ENCODE data around the gene PATJ. TPM values are rescaled to one million over a fixed set of nuclear protein-coding genes. Genes with fewer than 3 reads are reported as not detected.
A peak's percentile ranks its signal among the peaks of the same experiment; 100 is the strongest.
"Not testable (repeated sequence)": the region's sequence is repeated elsewhere in the genome, so short reads cannot be mapped to it uniquely, and the experiment has no call there.

PATJ gene
- total and polyA plus RNA-seq, 2 experiments from 2014 or later, result 35.3 to 68.4 TPM

GRCh38 chr1:61966450-61967225 lies 224.4 kb downstream of the PATJ start:
- 0 out of 2 replicates have a peak, but pooled peaks have one; percentile 3 for TF ChIP-seq CREB1 (CRISPR knock-in tag; IDR thresholded peaks at IDR 0.05; ENCODE audit: low read depth)
- TF ChIP-seq ZNF114 (CRISPR knock-in tag; IDR thresholded peaks at IDR 0.05), result peak; percentile 59; the same call in 1 of the 2 replicates
- H3K27ac ChIP-seq (ENCODE audit: low read depth), result peak overlapping the region; percentile 41; the same call in 1 of the 2 replicates
- not testable (repeated sequence) for H3K9me3 Mint-ChIP-seq; H3K4me2 ChIP-seq; H3K4me3 ChIP-seq; H3K4me1 Mint-ChIP-seq; H2AFZ ChIP-seq; H3K27me3 Mint-ChIP-seq (ENCODE audit: insufficient read depth, low read depth, poor library complexity); H3F3A ChIP-seq (replicated peaks; ENCODE audit: low read depth); H4K20me1 ChIP-seq (replicated peaks; ENCODE audit: insufficient read depth); H3K36me3 ChIP-seq (ENCODE audit: insufficient read depth); H3K4me3 Mint-ChIP-seq; H3K4me1 ChIP-seq (ENCODE audit: insufficient read depth); H3K79me2 ChIP-seq (replicated peaks; ENCODE audit: insufficient read depth); H3K27me3 ChIP-seq (ENCODE audit: insufficient read depth); H3K9me2 ChIP-seq (ENCODE audit: insufficient read depth)
- peak; percentile 29; the same call in 1 of the 3 replicates for ATAC-seq
- Mint-ChIP-seq H3K36me3 (ENCODE audit: low read depth) (peaks cover 26% of the 10 kb centered on the region; the same call in 2 of the 3 replicates), H3K27ac (peak overlapping the region; percentile 88)
- peak; percentile 43 for DNase-seq (ENCODE audit: low spot score)

- no peak overlapping the region for H3K4me2 ChIP-seq
- no peaks in the 10 kb centered on the region for H4K20me1 ChIP-seq (replicated peaks; ENCODE audit: insufficient read depth)
- Mint-ChIP-seq H3K4me3 (no peak overlapping the region), H3K27me3 (ENCODE audit: insufficient read depth, low read depth, poor library complexity) (no peaks in the 10 kb centered on the region), H3K4me1 (peaks cover 3% of the 10 kb centered on the region; the same call in 1 of the 3 replicates), H3K36me3 (ENCODE audit: low read depth) (peaks cover 26% of the 10 kb centered on the region; the same call in 2 of the 3 replicates), H3K9me3 (peaks cover 5% of the 10 kb centered on the region; the same call in 2 of the 3 replicates), H3K27ac (peak overlapping the region; percentile 56; the same call in 1 of the 2 replicates)
- H3K27me3 ChIP-seq (ENCODE audit: insufficient read depth), result no peaks in the 10 kb centered on the region
- 0 out of 2 replicates have a peak, but pooled peaks cover 7% of the 10 kb centered on the region for H3K4me1 ChIP-seq (ENCODE audit: insufficient read depth)
- H3K36me3 ChIP-seq (ENCODE audit: insufficient read depth), result no peaks in the 10 kb centered on the region
- DNase-seq (ENCODE audit: low spot score), result no peak
- no peaks in the 10 kb centered on the region for H3K79me2 ChIP-seq (replicated peaks; ENCODE audit: insufficient read depth)
- no peaks in the 10 kb centered on the region for H3F3A ChIP-seq (replicated peaks; ENCODE audit: low read depth)
- ATAC-seq, result no peak
- H3K4me3 ChIP-seq, result no peak overlapping the region
- no peak overlapping the region for H2AFZ ChIP-seq
- H3K9me2 ChIP-seq (ENCODE audit: insufficient read depth), result no peaks in the 10 kb centered on the region
- H3K27ac ChIP-seq (ENCODE audit: low read depth), result peak overlapping the region; percentile 41; the same call in 1 of the 2 replicates
- TF ChIP-seq REST (IDR thresholded peaks at IDR 0.05; ENCODE audit: unreplicated experiment) (no peak), ZNF331 (CRISPR knock-in tag; IDR thresholded peaks at IDR 0.05; ENCODE audit: low read depth) (no peak), EZH2 (IDR thresholded peaks at IDR 0.05; ENCODE audit: low read depth, unreplicated experiment) (no peak), JUNB (IDR thresholded peaks at IDR 0.05; ENCODE audit: unreplicated experiment) (no peak), STAT1 (IDR thresholded peaks at IDR 0.05; ENCODE audit: unreplicated experiment) (no peak), CREB1 (CRISPR knock-in tag; IDR thresholded peaks at IDR 0.05; ENCODE audit: low read depth) (no peak), NANOG (IDR thresholded peaks at IDR 0.05; ENCODE audit: borderline replicate concordance) (no peak)
- TF ChIP-seq, protein P1, sequence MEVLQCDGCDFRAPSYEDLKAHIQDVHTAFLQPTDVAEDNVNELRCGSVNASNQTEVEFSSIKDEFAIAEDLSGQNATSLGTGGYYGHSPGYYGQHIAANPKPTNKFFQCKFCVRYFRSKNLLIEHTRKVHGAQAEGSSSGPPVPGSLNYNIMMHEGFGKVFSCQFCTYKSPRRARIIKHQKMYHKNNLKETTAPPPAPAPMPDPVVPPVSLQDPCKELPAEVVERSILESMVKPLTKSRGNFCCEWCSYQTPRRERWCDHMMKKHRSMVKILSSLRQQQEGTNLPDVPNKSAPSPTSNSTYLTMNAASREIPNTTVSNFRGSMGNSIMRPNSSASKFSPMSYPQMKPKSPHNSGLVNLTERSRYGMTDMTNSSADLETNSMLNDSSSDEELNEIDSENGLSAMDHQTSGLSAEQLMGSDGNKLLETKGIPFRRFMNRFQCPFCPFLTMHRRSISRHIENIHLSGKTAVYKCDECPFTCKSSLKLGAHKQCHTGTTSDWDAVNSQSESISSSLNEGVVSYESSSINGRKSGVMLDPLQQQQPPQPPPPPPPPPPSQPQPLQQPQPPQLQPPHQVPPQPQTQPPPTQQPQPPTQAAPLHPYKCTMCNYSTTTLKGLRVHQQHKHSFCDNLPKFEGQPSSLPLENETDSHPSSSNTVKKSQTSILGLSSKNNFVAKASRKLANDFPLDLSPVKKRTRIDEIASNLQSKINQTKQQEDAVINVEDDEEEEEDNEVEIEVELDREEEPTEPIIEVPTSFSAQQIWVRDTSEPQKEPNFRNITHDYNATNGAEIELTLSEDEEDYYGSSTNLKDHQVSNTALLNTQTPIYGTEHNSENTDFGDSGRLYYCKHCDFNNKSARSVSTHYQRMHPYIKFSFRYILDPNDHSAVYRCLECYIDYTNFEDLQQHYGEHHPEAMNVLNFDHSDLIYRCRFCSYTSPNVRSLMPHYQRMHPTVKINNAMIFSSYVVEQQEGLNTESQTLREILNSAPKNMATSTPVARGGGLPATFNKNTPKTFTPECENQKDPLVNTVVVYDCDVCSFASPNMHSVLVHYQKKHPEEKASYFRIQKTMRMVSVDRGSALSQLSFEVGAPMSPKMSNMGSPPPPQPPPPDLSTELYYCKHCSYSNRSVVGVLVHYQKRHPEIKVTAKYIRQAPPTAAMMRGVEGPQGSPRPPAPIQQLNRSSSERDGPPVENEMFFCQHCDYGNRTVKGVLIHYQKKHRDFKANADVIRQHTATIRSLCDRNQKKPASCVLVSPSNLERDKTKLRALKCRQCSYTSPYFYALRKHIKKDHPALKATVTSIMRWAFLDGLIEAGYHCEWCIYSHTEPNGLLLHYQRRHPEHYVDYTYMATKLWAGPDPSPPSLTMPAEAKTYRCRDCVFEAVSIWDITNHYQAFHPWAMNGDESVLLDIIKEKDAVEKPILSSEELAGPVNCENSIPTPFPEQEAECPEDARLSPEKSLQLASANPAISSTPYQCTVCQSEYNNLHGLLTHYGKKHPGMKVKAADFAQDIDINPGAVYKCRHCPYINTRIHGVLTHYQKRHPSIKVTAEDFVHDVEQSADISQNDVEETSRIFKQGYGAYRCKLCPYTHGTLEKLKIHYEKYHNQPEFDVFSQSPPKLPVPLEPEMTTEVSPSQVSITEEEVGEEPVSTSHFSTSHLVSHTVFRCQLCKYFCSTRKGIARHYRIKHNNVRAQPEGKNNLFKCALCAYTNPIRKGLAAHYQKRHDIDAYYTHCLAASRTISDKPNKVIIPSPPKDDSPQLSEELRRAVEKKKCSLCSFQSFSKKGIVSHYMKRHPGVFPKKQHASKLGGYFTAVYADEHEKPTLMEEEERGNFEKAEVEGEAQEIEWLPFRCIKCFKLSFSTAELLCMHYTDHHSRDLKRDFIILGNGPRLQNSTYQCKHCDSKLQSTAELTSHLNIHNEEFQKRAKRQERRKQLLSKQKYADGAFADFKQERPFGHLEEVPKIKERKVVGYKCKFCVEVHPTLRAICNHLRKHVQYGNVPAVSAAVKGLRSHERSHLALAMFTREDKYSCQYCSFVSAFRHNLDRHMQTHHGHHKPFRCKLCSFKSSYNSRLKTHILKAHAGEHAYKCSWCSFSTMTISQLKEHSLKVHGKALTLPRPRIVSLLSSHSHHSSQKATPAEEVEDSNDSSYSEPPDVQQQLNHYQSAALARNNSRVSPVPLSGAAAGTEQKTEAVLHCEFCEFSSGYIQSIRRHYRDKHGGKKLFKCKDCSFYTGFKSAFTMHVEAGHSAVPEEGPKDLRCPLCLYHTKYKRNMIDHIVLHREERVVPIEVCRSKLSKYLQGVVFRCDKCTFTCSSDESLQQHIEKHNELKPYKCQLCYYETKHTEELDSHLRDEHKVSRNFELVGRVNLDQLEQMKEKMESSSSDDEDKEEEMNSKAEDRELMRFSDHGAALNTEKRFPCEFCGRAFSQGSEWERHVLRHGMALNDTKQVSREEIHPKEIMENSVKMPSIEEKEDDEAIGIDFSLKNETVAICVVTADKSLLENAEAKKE (CRISPR knock-in tag; IDR thresholded peaks at IDR 0.05), result no peak
- TF ChIP-seq, protein P2, sequence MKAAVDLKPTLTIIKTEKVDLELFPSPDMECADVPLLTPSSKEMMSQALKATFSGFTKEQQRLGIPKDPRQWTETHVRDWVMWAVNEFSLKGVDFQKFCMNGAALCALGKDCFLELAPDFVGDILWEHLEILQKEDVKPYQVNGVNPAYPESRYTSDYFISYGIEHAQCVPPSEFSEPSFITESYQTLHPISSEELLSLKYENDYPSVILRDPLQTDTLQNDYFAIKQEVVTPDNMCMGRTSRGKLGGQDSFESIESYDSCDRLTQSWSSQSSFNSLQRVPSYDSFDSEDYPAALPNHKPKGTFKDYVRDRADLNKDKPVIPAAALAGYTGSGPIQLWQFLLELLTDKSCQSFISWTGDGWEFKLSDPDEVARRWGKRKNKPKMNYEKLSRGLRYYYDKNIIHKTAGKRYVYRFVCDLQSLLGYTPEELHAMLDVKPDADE (IDR thresholded peaks at IDR 0.05), result no peak
These were observed 225.5 kb downstream of the PATJ start for GRCh38 chr1:61967750-61968149.
